ENCODE results near the gene POLR3H.

The POLR3H gene

DNA sequence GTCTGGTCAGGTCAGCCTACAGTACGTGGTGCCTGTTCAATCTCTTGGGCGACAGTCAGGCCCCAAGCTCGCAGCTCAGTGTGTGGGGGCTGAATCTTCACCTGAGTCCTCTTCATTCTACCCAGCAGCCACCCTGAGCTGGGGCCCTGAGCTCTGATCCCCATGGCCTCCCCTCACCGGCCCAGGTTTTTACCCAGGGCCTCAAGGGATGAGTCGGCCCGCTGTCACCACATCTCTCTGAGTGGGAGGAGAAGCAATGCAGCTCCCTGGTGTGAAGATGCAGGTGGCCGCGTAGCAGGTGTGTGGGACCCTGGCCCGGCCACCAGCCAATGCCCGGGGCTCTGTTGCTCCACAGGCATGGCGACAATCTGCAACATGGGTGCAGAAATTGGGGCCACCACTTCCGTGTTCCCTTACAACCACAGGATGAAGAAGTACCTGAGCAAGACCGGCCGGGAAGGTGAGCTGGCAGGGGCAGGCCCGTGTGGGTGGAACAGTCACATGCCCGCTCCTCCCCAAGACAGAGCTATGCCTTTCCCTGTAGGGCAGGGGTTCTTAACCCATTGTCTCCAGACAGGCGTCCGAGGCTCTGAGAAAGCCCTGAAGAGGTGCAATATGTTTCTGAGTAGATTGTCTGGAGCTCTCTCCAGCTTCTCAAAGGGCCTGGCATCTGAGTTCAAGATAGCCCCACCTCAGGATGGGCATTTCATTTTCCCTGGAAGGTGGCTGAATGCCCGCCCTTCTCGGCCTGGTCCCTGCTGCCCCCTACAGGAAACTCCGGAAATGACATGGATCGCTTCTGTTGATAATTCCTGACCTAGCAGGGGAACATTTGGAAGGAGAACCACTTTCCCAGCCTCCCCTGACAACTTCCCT, 26.9 kb downstream of the POLR3H start:
- no peak for DNase-seq (ENCODE audit: low read depth, low spot score)

DNA sequence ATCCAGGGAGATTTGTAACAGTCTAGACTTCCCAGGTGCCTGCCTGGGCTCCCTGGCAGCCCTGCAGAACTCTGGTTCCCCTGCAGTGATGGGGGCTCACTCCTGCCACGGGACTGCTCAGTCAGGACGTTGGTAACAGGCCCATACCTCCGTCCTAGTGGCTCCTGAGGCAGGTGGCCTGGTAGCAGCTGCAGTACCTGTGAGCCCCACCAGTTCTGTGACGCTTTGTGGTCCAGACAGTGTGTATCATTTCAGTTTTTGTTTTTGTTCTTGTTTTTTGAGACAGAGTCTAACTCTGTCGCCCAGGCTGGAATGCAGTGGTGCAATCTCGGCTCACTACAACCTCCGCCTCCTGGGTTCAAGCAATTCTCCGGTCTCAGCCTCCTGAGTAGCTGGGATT, 27.8 kb downstream of the POLR3H start:
- no peak for DNase-seq (ENCODE audit: low read depth, low spot score)

- DNase-seq (ENCODE audit: low read depth, low spot score): no peak
These were observed 30.9 kb downstream of the POLR3H start for GRCh38 chr22:41513391-41513790.

- no peak for DNase-seq (ENCODE audit: low read depth, low spot score)
These were observed 31.7 kb downstream of the POLR3H start for GRCh38 chr22:41512421-41513194.

DNA sequence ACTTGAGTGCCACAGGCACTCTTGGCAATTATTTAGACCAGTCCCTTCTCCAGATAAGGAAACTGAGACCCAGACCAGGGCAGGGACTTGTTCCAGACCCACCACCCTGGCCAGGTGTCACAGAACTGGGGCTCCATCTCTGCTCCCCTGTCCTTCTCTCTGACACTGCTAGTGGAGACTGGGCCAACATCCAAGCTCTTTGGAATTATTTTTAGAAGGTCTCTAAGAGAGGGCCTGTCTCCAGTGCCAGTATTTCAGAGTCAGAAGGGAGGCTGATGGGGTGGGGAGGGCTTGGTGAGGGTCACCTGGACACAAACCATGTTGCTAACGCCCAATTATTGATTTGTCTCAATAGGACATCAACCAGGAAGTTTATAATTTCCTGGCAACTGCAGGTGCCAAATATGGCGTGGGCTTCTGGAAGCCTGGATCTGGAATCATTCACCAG, 32.7 kb downstream of the POLR3H start:
- DNase-seq (ENCODE audit: low read depth, low spot score): no peak

DNA sequence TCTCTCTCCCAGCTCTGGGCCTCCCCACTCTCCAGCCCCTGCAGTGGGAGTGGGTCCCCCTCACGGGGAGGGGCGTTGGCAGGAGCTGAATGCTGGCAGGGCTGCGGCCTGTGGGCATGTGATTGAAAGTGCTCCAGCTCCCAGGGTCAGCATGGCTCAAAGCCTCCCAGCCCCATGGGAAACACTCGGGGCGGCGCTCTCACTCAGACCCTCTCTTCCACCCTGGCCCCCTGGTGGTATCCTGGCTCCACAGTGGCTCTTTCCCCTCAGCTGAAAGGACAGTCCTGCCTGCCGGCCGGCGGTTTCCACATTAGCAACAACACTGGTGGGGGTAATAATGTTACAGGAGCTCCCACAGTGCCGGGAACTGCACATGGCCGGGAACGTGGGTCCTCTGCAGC, 35.5 kb downstream of the POLR3H start:
- no peak for DNase-seq (ENCODE audit: low read depth, low spot score)

GRCh38 chr22:41507330-41508063, 36.8 kb downstream of the POLR3H start:
- no peak for DNase-seq (ENCODE audit: low read depth, low spot score)

- no peak for DNase-seq (ENCODE audit: low read depth, low spot score)
These were observed 38.6 kb downstream of the POLR3H start for GRCh38 chr22:41505511-41506220.

GRCh38 chr22:41504816-41505215, 39.5 kb downstream of the POLR3H start:
- DNase-seq (ENCODE audit: low read depth, low spot score): no peak

- no peak for DNase-seq (ENCODE audit: low read depth, low spot score)
These were observed 39.9 kb downstream of the POLR3H start for GRCh38 chr22:41504397-41504796.

- no peak for DNase-seq (ENCODE audit: low read depth, low spot score)
These were observed 43.1 kb downstream of the POLR3H start for GRCh38 chr22:41501209-41501608.

GRCh38 chr22:41500303-41500702, 44.0 kb downstream of the POLR3H start:
- DNase-seq (ENCODE audit: low read depth, low spot score): no peak

- DNase-seq (ENCODE audit: low read depth, low spot score): no peak
These were observed 44.5 kb downstream of the POLR3H start for GRCh38 chr22:41499624-41500280.

- DNase-seq (ENCODE audit: low read depth, low spot score): no peak
These were observed 45.9 kb downstream of the POLR3H start for GRCh38 chr22:41498303-41498835.

DNA sequence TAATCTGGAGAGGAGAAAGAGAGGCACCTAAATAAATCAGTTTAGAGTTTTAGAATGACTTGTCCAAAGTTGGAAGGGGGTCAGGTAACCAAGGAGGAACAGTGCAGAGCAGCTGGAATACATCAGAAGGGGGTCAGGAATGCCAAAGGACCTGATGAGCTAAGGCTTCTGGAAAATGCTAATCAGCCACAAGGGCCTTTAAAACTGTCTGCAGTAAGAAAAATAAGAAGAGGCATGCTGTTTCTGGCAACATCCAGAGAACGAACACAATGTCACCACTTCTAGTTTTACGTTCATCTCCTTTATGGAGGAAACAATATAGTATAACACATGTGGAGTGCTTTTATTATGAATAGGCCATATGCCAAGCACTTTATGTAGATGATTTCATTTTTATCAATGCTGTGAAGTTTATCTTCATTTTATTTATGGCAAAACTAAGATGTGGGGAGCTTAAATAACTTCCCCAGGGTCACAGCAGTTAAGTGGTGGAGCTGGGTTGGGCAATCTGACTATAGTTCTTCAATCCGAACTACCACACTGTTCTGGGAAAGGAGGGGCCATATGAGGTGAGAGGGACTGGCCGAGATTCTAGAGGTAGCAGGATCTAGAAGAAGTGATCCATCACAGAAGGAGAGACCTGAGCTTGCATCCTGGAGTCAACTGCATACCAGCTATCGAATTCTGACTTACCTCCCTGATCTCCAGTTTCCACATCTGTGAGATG, 52.7 kb downstream of the POLR3H start:
- no peak for DNase-seq (ENCODE audit: low read depth, low spot score)

GRCh38 chr22:41488596-41489385, 55.5 kb downstream of the POLR3H start:
- no peak for DNase-seq (ENCODE audit: low read depth, low spot score)

GRCh38 chr22:41488076-41488475, 56.2 kb downstream of the POLR3H start:
- DNase-seq (ENCODE audit: low read depth, low spot score): no peak

- DNase-seq (ENCODE audit: low read depth, low spot score): no peak
These were observed 57.0 kb downstream of the POLR3H start for GRCh38 chr22:41487037-41487935.
